OCI-LY7 (cell line): ENCODE data around the gene PLA1A. TPM values are rescaled to one million over a fixed set of nuclear protein-coding genes. Genes with fewer than 3 reads are reported as not detected.
"Not testable (repeated sequence)": the region's sequence is repeated elsewhere in the genome, so short reads cannot be mapped to it uniquely, and the experiment has no call there.

ENCODE experiments used
- BruUV-seq: library from RNA; stranded (reverse); fragments of 400-500 nt; replicated peaks from 2 replicates; lab custom pipeline; 2021; lab: Mats Ljungman, UMichigan
- CTCF ChIA-PET: fragments of 300-600 bp; sonication (Branson Sonifier 250); formaldehyde crosslinking; loops from one replicate; lab custom pipeline; 2022; ENCODE audit warnings: antibody characterized with exemption; ENCODE audit not compliant: unreplicated experiment; lab: Charles Lee
- POLR2A ChIA-PET: fragments of 300-600 bp; sonication (Branson Sonifier 250); formaldehyde crosslinking; loops from one replicate; lab custom pipeline; 2022; ENCODE audit warnings: antibody characterized with exemption; lab: Charles Lee
- DNase-seq: peaks from one replicate; pipeline ENCODE4 v3.0.0-alpha.2; 2015; ENCODE audit warnings: low spot score
- H2AFZ ChIP-seq: fragments of 200-600 bp; sonication (generic), shearing (Covaris generic); 2 replicates; pipeline ENCODE4 v1.6.1; 2014; ENCODE audit warnings: mild to moderate bottlenecking, antibody characterized with exemption, low read length, moderate library complexity
- H3K27ac ChIP-seq: fragments of 200-600 bp; sonication (generic); 2 replicates; pipeline ENCODE4 v1.5.1; 2014; ENCODE audit warnings: mixed run types, low read depth, mild to moderate bottlenecking, moderate library complexity, low read length, inconsistent platforms; ENCODE audit not compliant: poor library complexity, severe bottlenecking
- H3K36me3 ChIP-seq: fragments of 200-600 bp; sonication (generic); 2 replicates; pipeline ENCODE4 v1.6.1; 2014; ENCODE audit warnings: mild to moderate bottlenecking, antibody characterized with exemption, low read length, moderate library complexity, mixed read lengths; ENCODE audit not compliant: insufficient read depth
- H3K4me1 ChIP-seq: fragments of 200-600 bp; sonication (generic); 2 replicates; pipeline ENCODE4 v1.5.1; 2014; ENCODE audit warnings: mild to moderate bottlenecking, low read length; ENCODE audit not compliant: insufficient read depth, poor library complexity, severe bottlenecking
- H3K4me2 ChIP-seq: fragments of 200-600 bp; sonication (generic); 2 replicates; pipeline ENCODE4 v1.6.1; 2014; ENCODE audit warnings: mild to moderate bottlenecking, low read length
- H3K4me3 ChIP-seq: fragments of 200-600 bp; sonication (generic); 2 replicates; pipeline ENCODE4 v1.5.1; 2014; ENCODE audit warnings: mild to moderate bottlenecking, low read depth, low read length; ENCODE audit not compliant: poor library complexity, severe bottlenecking
- H3K79me2 ChIP-seq: fragments of 200-600 bp; sonication (generic); 2 replicates; pipeline ENCODE4 v1.6.1; 2016; ENCODE audit warnings: low read depth, mild to moderate bottlenecking, low read length, moderate library complexity, mixed read lengths; ENCODE audit not compliant: insufficient read depth
- H3K9me2 ChIP-seq: fragments of 200-600 bp; sonication (generic); 2 replicates; pipeline ENCODE4 v1.6.1; 2016; ENCODE audit warnings: mild to moderate bottlenecking, low read length, mixed read lengths; ENCODE audit not compliant: insufficient read depth
- H3K9me3 ChIP-seq: fragments of 200-600 bp; sonication (generic); 2 replicates; pipeline ENCODE4 v1.6.1; 2014; ENCODE audit warnings: mild to moderate bottlenecking, mixed run types, low read length, mixed read lengths
- H4K20me1 ChIP-seq: fragments of 200-600 bp; sonication (generic); 2 replicates; pipeline ENCODE4 v1.6.1; 2014; ENCODE audit warnings: mild to moderate bottlenecking, antibody characterized with exemption, low read length, moderate library complexity, mixed read lengths; ENCODE audit not compliant: insufficient read depth
- CTCF ChIP-seq: fragments of 200-600 bp; sonication (generic); conservative IDR thresholded peaks from 2 replicates; pipeline ENCODE4 v1.5.1; 2014; ENCODE audit warnings: mild to moderate bottlenecking, antibody characterized with exemption, low read length, moderate library complexity, mixed read lengths
- EZH2phosphoT487 ChIP-seq: fragments of 200-600 bp; sonication (generic); IDR thresholded peaks from 2 replicates; pipeline ENCODE4 v1.6.1; 2018; ENCODE audit warnings: low read depth, borderline replicate concordance, mild to moderate bottlenecking, mixed run types, antibody characterized with exemption, low read length, moderate library complexity, mixed read lengths
- intact Hi-C: fragments of 100-400 bp; cut with micrococcal nuclease; formaldehyde crosslinking; loops from one replicate; pipeline ENCODE4 v1.10.0; 2022; ENCODE audit not compliant: unreplicated experiment
- total RNA-seq, 2 experiments: library from RNA; depleted of rRNA in 1 of 2; stranded (reverse); fragments of >200 nt in 1 of 2; shearing (Covaris generic) in 1 of 2; gene quantifications; 2 replicates each; pipeline ENCODE4 v1.2.3, GENCODE V29; 2014 to 2022

Gene PLA1A
- total RNA-seq, 2 experiments from 2014 or later = not detected

GRCh38 chr3:119550192-119550910, 47.3 kb upstream of the PLA1A start:
- peak overlapping the region; percentile 23 for H3K4me2 ChIP-seq
- DNase-seq = peak; percentile 4
- H3K27ac ChIP-seq = no peak overlapping the region
- TF ChIP-seq CTCF = 0 out of 2 replicates have a peak, but pooled peaks have one; percentile 28
- no peak for TF ChIP-seq EZH2phosphoT487
- ChIA-PET POLR2A (interaction anchor here (0.6 to 0.7 kb wide), 2 partner anchors 11 to 204 kb away, joined by 3 read pairs; no protein-coding TSS in a partner anchor), CTCF (no interaction called here)
- intact Hi-C loops = loop anchor here (10.0 kb wide), 1 partner anchor 166 kb away; no protein-coding TSS in a partner anchor
- H3K4me1 ChIP-seq = no peaks in the 10 kb centered on the region
- H3K4me3 ChIP-seq = no peak overlapping the region
- no peaks in the 10 kb centered on the region for H4K20me1 ChIP-seq
- H3K79me2 ChIP-seq = no peaks in the 10 kb centered on the region
- no TSS peak for BruUV-seq
- no peaks in the 10 kb centered on the region for H3K36me3 ChIP-seq
- H3K9me3 ChIP-seq = no peaks in the 10 kb centered on the region
- H2AFZ ChIP-seq = peak overlapping the region; percentile 31
- no peaks in the 10 kb centered on the region for H3K9me2 ChIP-seq

- no peaks in the 10 kb centered on the region for H4K20me1 ChIP-seq
- no peaks in the 10 kb centered on the region for H3K9me2 ChIP-seq
- no peak overlapping the region for H2AFZ ChIP-seq
- H3K4me3 ChIP-seq = no peak overlapping the region
- H3K9me3 ChIP-seq = no peaks in the 10 kb centered on the region
- no peaks in the 10 kb centered on the region for H3K79me2 ChIP-seq
- CTCF ChIA-PET = no interaction called here
- DNase-seq = no peak
- POLR2A ChIA-PET = interaction anchor here (0.7 kb wide), 1 partner anchor 9 kb away, joined by 3 read pairs; no protein-coding TSS in a partner anchor
- no TSS peak for BruUV-seq
- H3K4me1 ChIP-seq = no peaks in the 10 kb centered on the region
- no peak overlapping the region for H3K4me2 ChIP-seq
- H3K27ac ChIP-seq = no peak overlapping the region
- H3K36me3 ChIP-seq = no peaks in the 10 kb centered on the region
- intact Hi-C loops = loop anchor here (10.0 kb wide), 1 partner anchor 167 kb away; no protein-coding TSS in a partner anchor
- TF ChIP-seq CTCF = no peak
- no peak for TF ChIP-seq EZH2phosphoT487
These were observed 46.1 kb upstream of the PLA1A start for GRCh38 chr3:119551598-119551997.

- H3K79me2 ChIP-seq, H4K20me1 ChIP-seq, H2AFZ ChIP-seq, H3K4me3 ChIP-seq, H3K9me3 ChIP-seq, DNase-seq, BruUV-seq, H3K4me1 ChIP-seq, H3K4me2 ChIP-seq, H3K27ac ChIP-seq, H3K9me2 ChIP-seq, CTCF ChIA-PET, H3K36me3 ChIP-seq: not testable (repeated sequence)
- intact Hi-C loops = loop anchor here (10.0 kb wide), 1 partner anchor 168 kb away; no protein-coding TSS in a partner anchor
- POLR2A ChIA-PET = interaction anchor here (0.6 kb wide), 1 partner anchor 1004 kb away, joined by 8 read pairs; no protein-coding TSS in a partner anchor
These were observed 44.8 kb upstream of the PLA1A start for GRCh38 chr3:119552928-119553327.
